BJ (cell line): ENCODE data around the gene TRAK1. TPM values are rescaled to one million over a fixed set of nuclear protein-coding genes. Genes with fewer than 3 reads are reported as not detected.

Experiments
- CTCF ChIA-PET: fragments of 350-600 bp; formaldehyde crosslinking; extraction: SDS; loops from one replicate; lab custom pipeline; 2021; ENCODE audit warnings: antibody characterized with exemption, inconsistent platforms; lab: Yijun Ruan, JAX
- POLR2A ChIA-PET: fragments of 300-600 bp; sonication (Branson Sonifier 250); formaldehyde crosslinking; extraction: SDS; loops from one replicate; lab custom pipeline; 2021; ENCODE audit warnings: antibody characterized with exemption; lab: Charles Lee
- DNase-seq: peaks from one replicate; pipeline ENCODE4 v3.0.0-alpha.2; 2011; ENCODE audit warnings: low read depth
- H3K27me3 ChIP-seq: 2 replicates; pipeline ENCODE4 v1.6.0; 2011; ENCODE audit warnings: low read length; ENCODE audit not compliant: control insufficient read depth, insufficient read depth
- H3K36me3 ChIP-seq: 2 replicates; pipeline ENCODE4 v1.5.1; 2011; ENCODE audit warnings: low read length; ENCODE audit not compliant: control insufficient read depth, insufficient read depth
- H3K4me3 ChIP-seq: 2 replicates; pipeline ENCODE4 v1.5.1; 2011; ENCODE audit warnings: low read depth, mild to moderate bottlenecking, control low read depth, low read length
- polyA plus RNA-seq: library from polyadenylated mRNA; depleted of rRNA; stranded (reverse); fragments of >200 nt; gene quantifications from 2 replicates; pipeline ENCODE4 v1.2.3, GENCODE V29; 2011
- TF ChIP-seq, protein P1 (sequence below): IDR thresholded peaks from 2 replicates; pipeline ENCODE4 v1.5.1; 2011; ENCODE audit warnings: low read depth, mild to moderate bottlenecking, control low read depth, inconsistent platforms, low read length, moderate library complexity; ENCODE audit not compliant: insufficient read depth

Gene TRAK1
- polyA plus RNA-seq, 1 experiment: 36.3 TPM

DNA sequence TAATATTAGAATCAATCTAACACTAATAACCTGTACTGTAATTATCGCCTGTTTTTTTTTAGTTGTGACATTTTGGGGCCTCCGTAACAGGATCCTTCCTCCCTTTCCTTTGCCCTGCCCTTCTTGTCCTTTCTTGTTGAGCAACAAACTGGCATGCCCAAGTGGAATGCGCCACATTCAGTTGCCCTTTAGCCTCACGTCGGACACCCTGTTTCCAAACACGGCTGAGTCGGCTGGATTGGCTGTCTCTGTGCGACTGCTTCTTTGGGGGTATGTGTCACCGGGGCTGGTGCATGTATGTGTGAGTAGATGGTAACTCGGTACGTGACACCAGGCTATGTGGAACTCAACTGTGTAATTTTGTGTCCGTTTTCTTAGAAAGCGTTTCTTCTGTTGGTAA is 24.1 kb downstream of the TRAK1 start:
- TF ChIP-seq, protein P1, sequence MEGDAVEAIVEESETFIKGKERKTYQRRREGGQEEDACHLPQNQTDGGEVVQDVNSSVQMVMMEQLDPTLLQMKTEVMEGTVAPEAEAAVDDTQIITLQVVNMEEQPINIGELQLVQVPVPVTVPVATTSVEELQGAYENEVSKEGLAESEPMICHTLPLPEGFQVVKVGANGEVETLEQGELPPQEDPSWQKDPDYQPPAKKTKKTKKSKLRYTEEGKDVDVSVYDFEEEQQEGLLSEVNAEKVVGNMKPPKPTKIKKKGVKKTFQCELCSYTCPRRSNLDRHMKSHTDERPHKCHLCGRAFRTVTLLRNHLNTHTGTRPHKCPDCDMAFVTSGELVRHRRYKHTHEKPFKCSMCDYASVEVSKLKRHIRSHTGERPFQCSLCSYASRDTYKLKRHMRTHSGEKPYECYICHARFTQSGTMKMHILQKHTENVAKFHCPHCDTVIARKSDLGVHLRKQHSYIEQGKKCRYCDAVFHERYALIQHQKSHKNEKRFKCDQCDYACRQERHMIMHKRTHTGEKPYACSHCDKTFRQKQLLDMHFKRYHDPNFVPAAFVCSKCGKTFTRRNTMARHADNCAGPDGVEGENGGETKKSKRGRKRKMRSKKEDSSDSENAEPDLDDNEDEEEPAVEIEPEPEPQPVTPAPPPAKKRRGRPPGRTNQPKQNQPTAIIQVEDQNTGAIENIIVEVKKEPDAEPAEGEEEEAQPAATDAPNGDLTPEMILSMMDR: no peak
- ChIA-PET CTCF (no interaction called here), POLR2A (no interaction called here)
- H3K27me3 ChIP-seq: no peaks in the 10 kb centered on the region
- no peak for DNase-seq
- no peaks in the 10 kb centered on the region for H3K36me3 ChIP-seq
- H3K4me3 ChIP-seq: no peak overlapping the region

DNA sequence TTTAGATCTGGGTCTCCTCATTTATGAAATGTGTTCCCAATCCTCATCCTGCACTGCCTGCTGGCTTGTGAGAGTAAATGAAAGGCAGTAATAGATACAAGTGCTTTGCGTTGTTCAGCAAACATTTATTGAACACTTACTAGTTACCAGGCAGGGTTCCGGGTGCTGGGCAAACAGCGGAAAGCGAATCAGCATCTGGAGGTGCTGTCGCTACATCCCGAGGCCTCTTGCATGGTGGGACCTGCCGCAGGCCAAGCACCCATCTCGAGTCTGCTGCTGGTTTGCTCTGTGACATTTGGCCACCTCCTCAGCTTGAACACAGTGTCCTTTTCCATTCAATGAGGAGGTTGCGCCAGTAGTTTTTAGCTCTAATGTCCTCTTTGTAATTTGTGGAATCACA is 24.8 kb downstream of the TRAK1 start:
- no peaks in the 10 kb centered on the region for H3K36me3 ChIP-seq
- H3K27me3 ChIP-seq: no peaks in the 10 kb centered on the region
- H3K4me3 ChIP-seq: no peak overlapping the region
- ChIA-PET POLR2A (no interaction called here), CTCF (interaction anchor here (1.0 kb wide), 2 partner anchors 75 to 78 kb away, joined by 3 to 5 read pairs; no protein-coding TSS in a partner anchor)
- DNase-seq: no peak
- TF ChIP-seq, protein P1: no peak

DNA sequence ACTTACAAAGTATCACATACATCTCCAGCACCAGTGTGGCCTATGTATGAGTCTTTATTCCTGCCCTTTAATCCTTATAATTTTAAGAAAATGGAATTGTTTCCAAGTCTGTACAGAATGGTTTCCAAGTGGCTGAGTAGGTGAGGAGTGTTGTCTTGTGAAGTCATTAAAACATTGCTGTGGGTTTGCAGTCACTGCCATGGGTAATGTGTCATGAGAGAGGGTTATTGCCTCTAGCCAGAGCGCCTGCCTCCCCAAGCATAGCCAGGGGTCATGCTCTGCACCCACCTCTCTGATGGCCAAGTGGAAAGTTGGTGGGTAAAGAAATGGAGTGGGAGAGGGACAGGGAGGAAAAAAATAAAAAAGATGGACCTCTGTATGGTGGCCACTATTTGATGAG is 25.3 kb downstream of the TRAK1 start:
- no peak for DNase-seq

DNA sequence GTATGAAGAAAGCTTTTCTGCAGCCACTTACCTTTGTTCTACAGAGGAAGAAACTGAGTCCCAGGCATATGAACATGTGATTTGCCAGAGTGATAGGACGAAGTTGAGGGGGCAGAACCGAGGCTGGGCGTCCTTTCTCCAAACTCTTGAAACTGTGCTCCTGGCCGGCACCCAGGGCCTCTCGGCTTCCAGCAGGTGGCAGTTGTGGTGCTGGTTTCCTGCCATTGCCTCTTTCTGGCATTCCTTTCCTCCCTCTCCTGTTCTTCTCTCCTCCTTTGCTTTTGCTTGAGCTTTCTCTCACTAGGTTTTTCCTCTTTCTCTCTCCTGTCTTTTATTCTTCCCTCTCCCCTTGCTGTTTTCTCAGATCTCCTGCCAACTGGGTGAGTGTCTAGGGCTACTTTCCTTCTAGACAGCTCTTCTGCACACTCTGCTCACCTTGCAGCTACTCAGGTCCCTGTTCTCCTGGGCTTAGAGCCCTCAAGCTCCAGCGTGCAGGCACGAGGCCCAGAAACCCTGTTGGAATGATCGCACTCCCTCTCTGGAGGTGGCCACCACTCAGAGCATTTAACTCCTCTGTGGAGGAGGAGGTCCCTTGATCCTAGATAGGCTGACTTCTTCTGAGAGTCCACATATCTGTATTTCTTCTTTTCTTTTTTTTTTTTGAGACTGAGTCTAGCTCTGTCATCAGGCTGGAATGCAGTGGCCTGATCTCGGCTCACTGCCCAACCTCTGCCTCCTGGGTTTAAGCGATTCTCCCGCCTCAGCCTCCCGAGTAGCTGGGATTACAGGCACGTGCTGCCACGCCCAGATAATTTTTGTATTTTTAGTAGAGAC is 26.2 kb downstream of the TRAK1 start:
- Histone ChIP-seq H3K27me3 (no peaks in the 10 kb centered on the region), H3K4me3 (no peak overlapping the region), H3K36me3 (no peaks in the 10 kb centered on the region)
- POLR2A ChIA-PET: no interaction called here
- TF ChIP-seq, protein P1: peak; percentile 67
- DNase-seq: peak; percentile 28
- CTCF ChIA-PET: interaction anchor here (0.8 to 4.8 kb wide), 8 partner anchors 17 to 112 kb away, joined by 3 to 40 read pairs (median 3); no protein-coding TSS in a partner anchor

More for the DNA sequence above, 25.3 kb downstream of the TRAK1 start:
- TF ChIP-seq, protein P1: no peak
- POLR2A ChIA-PET: no interaction called here
- no peak overlapping the region for H3K4me3 ChIP-seq
- H3K27me3 ChIP-seq: no peaks in the 10 kb centered on the region
- CTCF ChIA-PET: interaction anchor here (1.0 to 1.1 kb wide), 4 partner anchors 19 to 78 kb away, joined by 3 to 5 read pairs (median 3); no protein-coding TSS in a partner anchor
- no peaks in the 10 kb centered on the region for H3K36me3 ChIP-seq

DNA sequence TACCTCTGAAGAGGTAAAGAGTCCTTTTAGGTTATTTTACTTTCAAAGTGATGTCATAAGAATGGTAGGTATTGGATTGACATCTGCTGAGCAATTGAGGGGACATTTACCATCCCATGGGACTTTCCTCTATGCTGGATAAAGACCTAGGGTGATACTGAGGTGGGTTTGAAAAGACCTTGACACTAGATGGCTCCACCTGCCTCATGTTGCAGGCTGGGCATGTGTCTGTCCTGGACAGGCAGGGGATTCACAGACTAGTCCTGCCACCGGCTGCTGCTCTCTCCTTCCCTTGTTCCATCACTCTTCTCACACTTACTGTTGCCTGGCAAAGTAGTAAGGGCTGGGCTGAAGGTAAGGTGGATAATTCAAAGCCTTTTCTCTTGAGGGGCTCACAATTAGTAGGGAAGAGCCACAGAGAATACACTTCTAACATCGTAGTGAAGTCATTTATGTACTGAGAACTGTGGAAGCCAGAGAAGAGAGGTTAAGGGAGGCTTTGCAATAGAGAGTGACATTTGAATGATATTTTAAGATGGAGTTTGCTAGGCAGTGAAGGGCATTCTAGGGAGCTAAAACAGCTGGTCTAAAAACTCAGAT is 27.7 kb downstream of the TRAK1 start:
- no peak overlapping the region for H3K4me3 ChIP-seq
- DNase-seq: no peak
- no peaks in the 10 kb centered on the region for H3K27me3 ChIP-seq
- H3K36me3 ChIP-seq: no peaks in the 10 kb centered on the region; the same call in 1 of the 2 replicates
- CTCF ChIA-PET: interaction anchor here (1.3 to 4.8 kb wide), 2 partner anchors 13 to 72 kb away, joined by 4 to 40 read pairs; no protein-coding TSS in a partner anchor
- POLR2A ChIA-PET: no interaction called here
- TF ChIP-seq, protein P1: peak; percentile 45
